Measurements from ENCODE around the gene PARK7. TPM values are rescaled to one million over a fixed set of nuclear protein-coding genes. Genes with fewer than 3 reads are reported as not detected.

Gene PARK7
- total RNA-seq, 2 donors from 2014 or later: 304 to 378 TPM

DNA sequence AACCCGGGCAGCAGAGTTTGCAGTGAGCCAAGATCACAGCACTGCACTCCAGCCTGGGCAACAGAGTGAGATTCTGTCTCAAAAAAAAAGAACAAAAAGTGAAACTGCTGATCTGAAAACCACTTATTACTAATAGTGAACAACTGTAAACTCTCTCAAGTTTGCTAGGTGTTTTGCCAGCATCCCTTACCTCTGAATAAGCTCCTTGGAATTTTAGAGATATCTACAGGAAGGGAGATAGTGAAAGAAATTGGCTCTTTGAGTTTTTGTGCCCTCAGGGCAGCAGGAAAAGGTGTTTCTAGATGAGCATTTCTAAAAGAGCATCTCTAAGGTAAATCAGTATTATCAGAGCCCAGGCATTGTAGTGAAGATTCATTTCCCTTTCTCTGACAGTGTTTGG lies 27.1 kb downstream of the PARK7 start:
- TF ChIP-seq, protein P1, sequence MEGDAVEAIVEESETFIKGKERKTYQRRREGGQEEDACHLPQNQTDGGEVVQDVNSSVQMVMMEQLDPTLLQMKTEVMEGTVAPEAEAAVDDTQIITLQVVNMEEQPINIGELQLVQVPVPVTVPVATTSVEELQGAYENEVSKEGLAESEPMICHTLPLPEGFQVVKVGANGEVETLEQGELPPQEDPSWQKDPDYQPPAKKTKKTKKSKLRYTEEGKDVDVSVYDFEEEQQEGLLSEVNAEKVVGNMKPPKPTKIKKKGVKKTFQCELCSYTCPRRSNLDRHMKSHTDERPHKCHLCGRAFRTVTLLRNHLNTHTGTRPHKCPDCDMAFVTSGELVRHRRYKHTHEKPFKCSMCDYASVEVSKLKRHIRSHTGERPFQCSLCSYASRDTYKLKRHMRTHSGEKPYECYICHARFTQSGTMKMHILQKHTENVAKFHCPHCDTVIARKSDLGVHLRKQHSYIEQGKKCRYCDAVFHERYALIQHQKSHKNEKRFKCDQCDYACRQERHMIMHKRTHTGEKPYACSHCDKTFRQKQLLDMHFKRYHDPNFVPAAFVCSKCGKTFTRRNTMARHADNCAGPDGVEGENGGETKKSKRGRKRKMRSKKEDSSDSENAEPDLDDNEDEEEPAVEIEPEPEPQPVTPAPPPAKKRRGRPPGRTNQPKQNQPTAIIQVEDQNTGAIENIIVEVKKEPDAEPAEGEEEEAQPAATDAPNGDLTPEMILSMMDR (conservative IDR thresholded peaks at IDR 0.05): no peak
- H3K4me1 ChIP-seq (ENCODE audit: control insufficient read depth, insufficient read depth, low read length): peaks cover 4% of the 10 kb centered on the region
- no peak overlapping the region for H3K9ac ChIP-seq (ENCODE audit: extremely low read depth, low read length, poor library complexity, severe bottlenecking)
- H3K4me3 ChIP-seq (ENCODE audit: low read length): no peak overlapping the region
- Mint-ChIP-seq H3K4me3 (no peak overlapping the region), H3K27me3 (ENCODE audit: insufficient read depth) (no peaks in the 10 kb centered on the region), H3K27ac (no peak overlapping the region), H3K4me1 (peaks cover 36% of the 10 kb centered on the region), H3K9me3 (no peaks in the 10 kb centered on the region), H3K36me3 (ENCODE audit: low read depth) (peaks cover 46% of the 10 kb centered on the region)
- H3K9me3 ChIP-seq (ENCODE audit: control insufficient read depth, low read length): no peaks in the 10 kb centered on the region
- 90 to 93% methylated on average over 1 of the region's 1 CpG for WGBS, 2 experiments (ENCODE audit: insufficient coverage in 1 of 2, insufficient read length in 1 of 2)
- DNase-seq: no peak
- no peaks in the 10 kb centered on the region for H3K27me3 ChIP-seq (ENCODE audit: control insufficient read depth, insufficient read depth, low read length, poor library complexity, severe bottlenecking)
- H3K27ac ChIP-seq (ENCODE audit: low read depth, low read length): no peak overlapping the region
- H3K36me3 ChIP-seq (ENCODE audit: control insufficient read depth, insufficient read depth, low read length): peaks cover 48% of the 10 kb centered on the region

DNA sequence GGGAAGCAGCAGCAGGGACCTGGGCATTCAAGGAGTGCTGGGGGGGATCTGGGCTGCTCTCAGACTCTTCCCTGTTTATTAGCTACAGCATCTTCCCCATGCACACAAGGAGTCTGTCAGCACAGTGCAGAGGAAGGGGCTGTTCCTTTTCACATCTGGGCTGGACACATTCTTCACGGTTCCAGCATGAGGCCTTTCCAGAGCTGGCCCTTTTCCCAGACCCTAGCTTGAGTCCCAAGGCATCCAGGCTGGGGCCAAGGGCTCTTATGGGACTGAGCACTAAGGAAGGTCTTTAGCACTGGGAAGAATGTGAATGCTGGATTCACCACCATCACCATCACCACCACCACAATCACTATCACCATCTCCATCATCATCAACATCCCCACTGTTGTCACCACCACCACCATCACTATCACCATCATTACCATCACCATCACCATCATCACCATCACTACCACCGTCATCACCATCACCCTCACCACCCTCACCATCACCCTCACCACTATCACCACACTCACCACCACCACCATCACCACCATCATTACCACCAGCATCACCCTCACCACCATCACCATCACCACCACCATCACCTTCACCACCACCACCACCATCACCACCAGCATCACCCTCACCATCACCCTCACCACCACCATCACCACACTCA lies 28.4 kb downstream of the PARK7 start:
- no peak overlapping the region for H3K27ac ChIP-seq (ENCODE audit: low read depth, low read length)
- no peak overlapping the region for H3K4me3 ChIP-seq (ENCODE audit: low read length)
- peaks cover 24% of the 10 kb centered on the region for H3K4me1 Mint-ChIP-seq
- peaks cover 36% of the 10 kb centered on the region for H3K36me3 ChIP-seq (ENCODE audit: control insufficient read depth, insufficient read depth, low read length)
- no peak overlapping the region for H3K27ac Mint-ChIP-seq
- H3K27me3 Mint-ChIP-seq (ENCODE audit: insufficient read depth): no peaks in the 10 kb centered on the region
- no peak overlapping the region for H3K9ac ChIP-seq (ENCODE audit: extremely low read depth, low read length, poor library complexity, severe bottlenecking)
- no peaks in the 10 kb centered on the region for H3K4me1 ChIP-seq (ENCODE audit: control insufficient read depth, insufficient read depth, low read length)
- WGBS, 2 experiments (ENCODE audit: insufficient coverage in 1 of 2, insufficient read length in 1 of 2): 85 to 100% methylated on average over 1 to 2 of the region's 2 CpGs
- H3K36me3 Mint-ChIP-seq (ENCODE audit: low read depth): peaks cover 36% of the 10 kb centered on the region
- H3K9me3 ChIP-seq (ENCODE audit: control insufficient read depth, low read length): no peaks in the 10 kb centered on the region
- no peak for DNase-seq
- H3K4me3 Mint-ChIP-seq: no peak overlapping the region
- H3K27me3 ChIP-seq (ENCODE audit: control insufficient read depth, insufficient read depth, low read length, poor library complexity, severe bottlenecking): no peaks in the 10 kb centered on the region
- no peaks in the 10 kb centered on the region for H3K9me3 Mint-ChIP-seq
- TF ChIP-seq, protein P1 (conservative IDR thresholded peaks at IDR 0.05): no peak

DNA sequence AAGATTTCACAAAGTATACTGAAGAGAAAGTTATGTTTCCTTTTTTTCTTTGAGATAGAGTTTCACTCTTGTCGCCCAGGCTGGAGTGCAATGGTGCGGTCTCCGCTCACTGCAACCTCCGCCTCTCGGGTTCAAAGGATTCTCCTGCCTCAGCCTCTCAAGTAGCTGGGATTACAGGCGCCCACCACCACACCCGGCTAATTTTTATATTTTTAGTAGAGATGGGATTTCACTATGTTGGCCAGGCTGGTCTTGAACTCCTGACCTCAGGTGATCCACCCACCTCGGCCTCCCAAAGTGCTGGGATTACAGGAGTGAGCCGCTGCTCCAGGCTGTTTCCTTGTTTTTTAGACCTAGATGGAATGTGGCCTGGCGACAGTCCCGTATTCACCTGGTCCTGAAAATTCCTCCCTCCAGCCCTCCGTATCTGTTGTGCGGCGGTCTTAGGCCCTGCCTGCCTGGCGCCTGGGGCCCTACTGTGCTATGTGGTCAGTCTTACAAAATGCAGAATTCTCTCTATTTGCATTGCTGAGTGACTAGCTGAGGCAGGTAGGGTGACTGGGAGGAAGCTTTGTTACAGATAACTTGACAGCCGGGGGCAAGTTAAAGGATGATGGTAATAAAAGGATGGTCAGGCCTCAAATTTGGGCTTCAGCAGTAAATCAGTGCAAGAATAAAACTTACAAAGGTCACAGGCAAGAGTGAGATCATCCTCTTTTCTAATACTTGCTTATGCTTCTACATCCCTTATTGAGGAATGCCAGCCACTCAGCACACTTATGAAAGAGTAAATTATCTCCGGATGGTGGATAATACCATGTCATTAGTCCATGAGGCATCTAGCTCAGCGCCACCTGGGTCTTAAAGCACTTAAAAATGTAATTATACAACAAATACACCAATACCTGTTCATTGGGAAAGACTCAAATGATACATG lies 30.3 kb downstream of the PARK7 start:
- Histone ChIP-seq H3K4me1 (ENCODE audit: control insufficient read depth, insufficient read depth, low read length) (no peaks in the 10 kb centered on the region), H3K27me3 (ENCODE audit: control insufficient read depth, insufficient read depth, low read length, poor library complexity, severe bottlenecking) (no peaks in the 10 kb centered on the region), H3K36me3 (ENCODE audit: control insufficient read depth, insufficient read depth, low read length) (peaks cover 19% of the 10 kb centered on the region), H3K9ac (ENCODE audit: extremely low read depth, low read length, poor library complexity, severe bottlenecking) (no peak overlapping the region), H3K27ac (ENCODE audit: low read depth, low read length) (no peak overlapping the region), H3K4me3 (ENCODE audit: low read length) (no peak overlapping the region), H3K9me3 (ENCODE audit: control insufficient read depth, low read length) (peaks cover 3% of the 10 kb centered on the region)
- Mint-ChIP-seq H3K36me3 (ENCODE audit: low read depth) (peaks cover 25% of the 10 kb centered on the region), H3K4me3 (no peak overlapping the region), H3K9me3 (peaks cover 2% of the 10 kb centered on the region), H3K4me1 (peaks cover 13% of the 10 kb centered on the region), H3K27me3 (ENCODE audit: insufficient read depth) (no peaks in the 10 kb centered on the region), H3K27ac (peak overlapping the region; percentile 90)
- peak; percentile 93 for DNase-seq
- TF ChIP-seq, protein P1 (conservative IDR thresholded peaks at IDR 0.05): no peak
- 83 to 84% methylated on average over 9 to 18 of the region's 18 CpGs for WGBS, 2 experiments (ENCODE audit: insufficient coverage in 1 of 2, insufficient read length in 1 of 2)

Data from endodermal cell (in vitro differentiated cells).